ENCODE data around the gene TICAM2.

DNA sequence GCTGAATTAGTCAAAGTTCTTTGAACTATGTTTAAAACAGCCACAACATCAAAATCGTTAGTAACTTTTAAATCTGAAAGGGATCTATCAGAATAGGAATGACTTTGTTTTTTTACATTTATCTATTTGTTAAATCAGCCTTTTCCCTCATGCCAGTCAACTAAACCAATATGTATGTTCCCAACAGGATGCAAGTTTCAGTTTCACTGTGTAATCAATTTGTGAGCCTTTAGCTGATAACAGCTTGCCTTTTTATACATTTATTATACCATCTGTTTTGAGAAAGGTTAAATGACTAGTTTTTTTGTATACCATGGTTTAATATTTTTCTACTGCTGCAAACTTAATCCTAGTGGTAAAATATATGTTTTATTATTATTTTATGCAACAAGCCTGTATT lies 14.6 kb upstream of the TICAM2 start:
- TF ChIP-seq GATA1 (IDR thresholded peaks at IDR 0.05; ENCODE audit: low read depth, low read length) (no peak), POLR2A (IDR thresholded peaks at IDR 0.05; ENCODE audit: low read length) (no peak)

All from erythroblast (primary cell).